Liver (tissue), 3 donors: ENCODE results near the gene NLRP10.
"Not testable (repeated sequence)": the region's sequence is repeated elsewhere in the genome, so short reads cannot be mapped to it uniquely, and the experiment has no call there.

Experiments used
- ATF3 ChIP-seq: IDR thresholded peaks from 2 replicates; pipeline ENCODE4 v1.6.1; 2016; ENCODE audit warnings: antibody characterized with exemption
- CTCF ChIP-seq: fragments of 150-350 bp; IDR thresholded peaks from 2 replicates; pipeline ENCODE4 v1.5.1; 2017; ENCODE audit warnings: improper control_type of control experiment, low read depth, low read length; ENCODE audit not compliant: missing input control
- EGR1 ChIP-seq, 2 donors: IDR thresholded peaks; 2 replicates each; pipeline ENCODE4 v1.6.1; 2016 to 2018; ENCODE audit warnings: antibody characterized with exemption in 2 of 2, low read depth in 2 of 2
- FOXA1 ChIP-seq: IDR thresholded peaks from 2 replicates; pipeline ENCODE4 v1.6.1; 2016; ENCODE audit warnings: antibody characterized with exemption
- GABPA ChIP-seq, 2 donors: IDR thresholded peaks in 1 of 2; conservative IDR thresholded peaks in 1 of 2; 2 replicates each; pipeline ENCODE4 v1.6.1; 2016; ENCODE audit warnings: antibody characterized with exemption in 2 of 2, mild to moderate bottlenecking in 1 of 2, moderate library complexity in 1 of 2
- RAD21 ChIP-seq, 2 donors: IDR thresholded peaks; 2 replicates each; pipeline ENCODE4 v1.6.1; 2016; ENCODE audit warnings: antibody characterized with exemption in 2 of 2, mild to moderate bottlenecking in 2 of 2
- REST ChIP-seq: IDR thresholded peaks from 2 replicates; pipeline ENCODE4 v1.6.1; 2016; ENCODE audit warnings: antibody characterized with exemption, mild to moderate bottlenecking
- RXRA ChIP-seq, 2 donors: IDR thresholded peaks; 2 replicates each; pipeline ENCODE4 v1.6.1; 2017 to 2018; ENCODE audit warnings: antibody characterized with exemption in 2 of 2, mild to moderate bottlenecking in 1 of 2
- SP1 ChIP-seq: IDR thresholded peaks from 2 replicates; pipeline ENCODE4 v1.6.1; 2018; ENCODE audit warnings: antibody characterized with exemption, mild to moderate bottlenecking
- TF ChIP-seq, protein P1 (sequence below): IDR thresholded peaks from 2 replicates; pipeline ENCODE4 v1.6.1; 2016; ENCODE audit warnings: antibody characterized with exemption
- donor health status: healthy.
- donor health status: healthy.

GRCh38 chr11:7987560-7987883 lies 22.3 kb upstream of the NLRP10 start:
- TF ChIP-seq CTCF; EGR1 (IDR thresholded peaks at IDR 0.05; ENCODE audit: low read depth in 2 of 2); REST; ATF3; GABPA (IDR thresholded peaks at IDR 0.05 in 1 of 2, conservative IDR thresholded peaks at IDR 0.05 in 1 of 2); RAD21 (IDR thresholded peaks at IDR 0.05); SP1; FOXA1; RXRA (IDR thresholded peaks at IDR 0.05): not testable (repeated sequence)
- TF ChIP-seq, protein P1, sequence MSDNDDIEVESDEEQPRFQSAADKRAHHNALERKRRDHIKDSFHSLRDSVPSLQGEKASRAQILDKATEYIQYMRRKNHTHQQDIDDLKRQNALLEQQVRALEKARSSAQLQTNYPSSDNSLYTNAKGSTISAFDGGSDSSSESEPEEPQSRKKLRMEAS = not testable (repeated sequence)
